ENCODE measurements around the gene RAB11A. TPM values are rescaled to one million over a fixed set of nuclear protein-coding genes. Genes with fewer than 3 reads are reported as not detected.

The RAB11A gene
- total RNA-seq, 1 experiment from 2014 or later: 245 TPM

DNA sequence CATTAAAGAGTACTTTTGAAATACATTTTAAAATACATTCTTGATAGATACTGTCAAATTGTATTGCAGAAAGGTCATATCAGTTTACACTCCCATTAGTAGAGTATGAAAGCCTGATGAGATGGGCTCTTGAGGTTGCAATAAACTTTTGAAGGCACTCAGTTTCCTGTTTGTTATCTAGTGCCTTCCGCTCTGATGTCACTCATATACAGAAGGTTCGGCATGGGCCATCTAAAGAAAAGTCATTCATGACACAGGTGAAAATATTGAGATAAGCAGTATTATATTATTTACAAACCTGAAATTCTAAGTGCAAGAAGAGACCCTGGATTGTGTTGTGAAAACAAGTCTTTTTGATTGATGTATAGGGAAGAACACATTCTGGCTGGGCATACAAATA is 40.7 kb upstream of the RAB11A start (continued):
- TF ChIP-seq, protein P1, sequence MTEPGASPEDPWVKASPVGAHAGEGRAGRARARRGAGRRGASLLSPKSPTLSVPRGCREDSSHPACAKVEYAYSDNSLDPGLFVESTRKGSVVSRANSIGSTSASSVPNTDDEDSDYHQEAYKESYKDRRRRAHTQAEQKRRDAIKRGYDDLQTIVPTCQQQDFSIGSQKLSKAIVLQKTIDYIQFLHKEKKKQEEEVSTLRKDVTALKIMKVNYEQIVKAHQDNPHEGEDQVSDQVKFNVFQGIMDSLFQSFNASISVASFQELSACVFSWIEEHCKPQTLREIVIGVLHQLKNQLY (CRISPR knock-in tag; IDR thresholded peaks at IDR 0.05): no peak
- TF ChIP-seq, protein P2, sequence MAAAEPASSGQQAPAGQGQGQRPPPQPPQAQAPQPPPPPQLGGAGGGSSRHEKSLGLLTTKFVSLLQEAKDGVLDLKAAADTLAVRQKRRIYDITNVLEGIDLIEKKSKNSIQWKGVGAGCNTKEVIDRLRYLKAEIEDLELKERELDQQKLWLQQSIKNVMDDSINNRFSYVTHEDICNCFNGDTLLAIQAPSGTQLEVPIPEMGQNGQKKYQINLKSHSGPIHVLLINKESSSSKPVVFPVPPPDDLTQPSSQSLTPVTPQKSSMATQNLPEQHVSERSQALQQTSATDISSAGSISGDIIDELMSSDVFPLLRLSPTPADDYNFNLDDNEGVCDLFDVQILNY (CRISPR knock-in tag; IDR thresholded peaks at IDR 0.05): no peak
- TF ChIP-seq, protein P3, sequence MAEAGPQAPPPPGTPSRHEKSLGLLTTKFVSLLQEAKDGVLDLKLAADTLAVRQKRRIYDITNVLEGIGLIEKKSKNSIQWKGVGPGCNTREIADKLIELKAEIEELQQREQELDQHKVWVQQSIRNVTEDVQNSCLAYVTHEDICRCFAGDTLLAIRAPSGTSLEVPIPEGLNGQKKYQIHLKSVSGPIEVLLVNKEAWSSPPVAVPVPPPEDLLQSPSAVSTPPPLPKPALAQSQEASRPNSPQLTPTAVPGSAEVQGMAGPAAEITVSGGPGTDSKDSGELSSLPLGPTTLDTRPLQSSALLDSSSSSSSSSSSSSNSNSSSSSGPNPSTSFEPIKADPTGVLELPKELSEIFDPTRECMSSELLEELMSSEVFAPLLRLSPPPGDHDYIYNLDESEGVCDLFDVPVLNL (CRISPR knock-in tag; IDR thresholded peaks at IDR 0.05; ENCODE audit: borderline replicate concordance, low read depth): no peak

DNA sequence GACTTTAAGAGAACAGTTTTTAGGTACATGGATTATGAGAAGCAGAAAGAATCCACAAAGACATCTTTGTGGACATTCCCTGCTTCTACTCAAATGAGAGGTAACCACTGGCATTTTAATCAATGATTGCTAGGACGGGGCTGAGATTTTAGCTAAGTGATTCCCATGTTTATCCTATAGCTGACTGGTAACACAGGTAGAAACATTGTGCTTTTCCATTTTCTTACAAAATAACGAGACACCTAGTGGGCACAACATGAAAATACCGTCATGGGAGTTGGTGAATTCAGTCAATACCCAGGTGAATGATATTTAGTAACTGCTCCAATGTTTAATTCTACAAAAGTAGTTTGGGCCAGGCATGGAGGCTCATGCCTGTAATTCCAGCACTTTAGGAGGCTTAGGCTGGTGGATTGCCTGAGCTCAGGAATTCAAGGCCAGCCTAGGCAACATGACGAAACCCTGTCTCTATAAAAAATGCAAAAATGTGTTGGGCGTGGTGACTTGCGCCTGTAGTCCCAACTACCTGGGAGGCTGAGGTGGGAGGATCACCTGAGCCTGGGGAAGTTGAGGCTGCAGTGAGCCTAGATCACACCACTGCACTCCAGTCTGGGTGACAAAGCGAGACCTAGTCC is 40.0 kb upstream of the RAB11A start:
- POLR2A ChIA-PET: no interaction called here
- Mint-ChIP-seq H3K9me3 (no peaks in the 10 kb centered on the region; the same call in 1 of the 2 replicates), H3K4me1 (peaks cover 58% of the 10 kb centered on the region), H3K27me3 (ENCODE audit: low read depth) (no peaks in the 10 kb centered on the region), H3K4me3 (no peak overlapping the region), H3K36me3 (no peaks in the 10 kb centered on the region), H3K27ac (peak overlapping the region; percentile 6; the same call in 1 of the 2 replicates)
- CTCF ChIA-PET: interaction anchor here (0.8 to 1.9 kb wide), 4 partner anchors 28 to 233 kb away, joined by 3 to 8 read pairs (median 4); no protein-coding TSS in a partner anchor
- TF ChIP-seq, protein P4, sequence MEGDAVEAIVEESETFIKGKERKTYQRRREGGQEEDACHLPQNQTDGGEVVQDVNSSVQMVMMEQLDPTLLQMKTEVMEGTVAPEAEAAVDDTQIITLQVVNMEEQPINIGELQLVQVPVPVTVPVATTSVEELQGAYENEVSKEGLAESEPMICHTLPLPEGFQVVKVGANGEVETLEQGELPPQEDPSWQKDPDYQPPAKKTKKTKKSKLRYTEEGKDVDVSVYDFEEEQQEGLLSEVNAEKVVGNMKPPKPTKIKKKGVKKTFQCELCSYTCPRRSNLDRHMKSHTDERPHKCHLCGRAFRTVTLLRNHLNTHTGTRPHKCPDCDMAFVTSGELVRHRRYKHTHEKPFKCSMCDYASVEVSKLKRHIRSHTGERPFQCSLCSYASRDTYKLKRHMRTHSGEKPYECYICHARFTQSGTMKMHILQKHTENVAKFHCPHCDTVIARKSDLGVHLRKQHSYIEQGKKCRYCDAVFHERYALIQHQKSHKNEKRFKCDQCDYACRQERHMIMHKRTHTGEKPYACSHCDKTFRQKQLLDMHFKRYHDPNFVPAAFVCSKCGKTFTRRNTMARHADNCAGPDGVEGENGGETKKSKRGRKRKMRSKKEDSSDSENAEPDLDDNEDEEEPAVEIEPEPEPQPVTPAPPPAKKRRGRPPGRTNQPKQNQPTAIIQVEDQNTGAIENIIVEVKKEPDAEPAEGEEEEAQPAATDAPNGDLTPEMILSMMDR (IDR thresholded peaks at IDR 0.05): peak; percentile 12; the same call in 1 of the 2 replicates
- TF ChIP-seq SMAD3 (CRISPR knock-in tag; IDR thresholded peaks at IDR 0.05; ENCODE audit: borderline replicate concordance) (no peak), ZNF138 (CRISPR knock-in tag; conservative IDR thresholded peaks at IDR 0.05) (no peak)
- no peak for ATAC-seq
- no peak for DNase-seq (ENCODE audit: low spot score)

DNA sequence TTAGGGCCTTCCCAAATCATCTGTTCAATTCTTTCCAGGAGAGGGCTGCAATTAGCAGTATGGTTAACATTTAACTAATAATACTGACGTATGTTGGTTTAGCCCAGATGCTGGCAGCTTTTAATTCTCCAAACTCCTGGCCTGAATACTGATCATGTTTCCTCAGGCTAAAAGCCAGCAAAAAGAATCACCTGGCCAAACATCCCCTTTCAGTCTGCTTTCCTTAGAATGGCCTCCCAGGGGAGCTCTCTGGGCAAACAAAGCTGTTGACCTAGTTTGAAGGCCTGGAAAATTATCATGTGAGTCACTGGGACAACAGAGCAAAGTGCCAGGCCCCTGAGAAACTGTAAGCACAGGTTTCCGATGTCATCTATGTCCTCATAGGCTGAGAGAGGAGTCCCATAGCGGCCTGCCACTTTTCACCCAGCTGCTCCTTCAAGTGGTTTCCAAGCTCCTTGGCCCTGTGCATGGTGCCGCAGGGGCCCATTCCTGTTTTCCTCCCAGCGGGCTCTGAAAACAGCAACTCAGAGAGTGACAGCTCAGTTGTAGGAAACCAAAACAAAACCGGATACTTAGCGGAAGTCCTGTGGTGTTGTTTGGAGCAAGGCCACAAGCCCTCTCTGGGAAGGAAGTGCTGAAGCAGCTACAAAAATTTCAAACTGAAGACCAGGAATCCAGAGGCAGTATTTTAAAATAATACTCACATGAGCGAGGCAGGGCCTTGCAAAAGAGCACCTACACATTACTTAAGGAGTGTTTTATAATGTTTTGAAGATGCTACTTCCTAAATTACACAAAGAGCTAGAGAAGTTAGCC is 36.5 kb upstream of the RAB11A start:
- DNase-seq (ENCODE audit: low spot score) (peak; percentile 71), ATAC-seq (peak; percentile 90)
- POLR2A ChIA-PET: interaction anchor here (0.6 to 2.4 kb wide), 6 partner anchors 9 to 222 kb away, joined by 3 to 15 read pairs (median 5); partner anchors contain the start of genes DENND4A, INTS14 and RAB11A
- peaks cover 63% of the 10 kb centered on the region for H3K4me1 Mint-ChIP-seq
- TF ChIP-seq GABPB1 (CRISPR knock-in tag; IDR thresholded peaks at IDR 0.05) (peak; percentile 62; the same call in 1 of the 2 replicates), ZNF121 (CRISPR knock-in tag; IDR thresholded peaks at IDR 0.05) (peak; percentile 62), CREM (CRISPR knock-in tag; IDR thresholded peaks at IDR 0.05) (0 out of 2 replicates have a peak, but pooled peaks have one; percentile 18), ETV6 (CRISPR knock-in tag; IDR thresholded peaks at IDR 0.05) (no peak), ZNF423 (CRISPR knock-in tag; IDR thresholded peaks at IDR 0.05) (peak; percentile 32; the same call in 1 of the 2 replicates)
- TF ChIP-seq, protein P5, sequence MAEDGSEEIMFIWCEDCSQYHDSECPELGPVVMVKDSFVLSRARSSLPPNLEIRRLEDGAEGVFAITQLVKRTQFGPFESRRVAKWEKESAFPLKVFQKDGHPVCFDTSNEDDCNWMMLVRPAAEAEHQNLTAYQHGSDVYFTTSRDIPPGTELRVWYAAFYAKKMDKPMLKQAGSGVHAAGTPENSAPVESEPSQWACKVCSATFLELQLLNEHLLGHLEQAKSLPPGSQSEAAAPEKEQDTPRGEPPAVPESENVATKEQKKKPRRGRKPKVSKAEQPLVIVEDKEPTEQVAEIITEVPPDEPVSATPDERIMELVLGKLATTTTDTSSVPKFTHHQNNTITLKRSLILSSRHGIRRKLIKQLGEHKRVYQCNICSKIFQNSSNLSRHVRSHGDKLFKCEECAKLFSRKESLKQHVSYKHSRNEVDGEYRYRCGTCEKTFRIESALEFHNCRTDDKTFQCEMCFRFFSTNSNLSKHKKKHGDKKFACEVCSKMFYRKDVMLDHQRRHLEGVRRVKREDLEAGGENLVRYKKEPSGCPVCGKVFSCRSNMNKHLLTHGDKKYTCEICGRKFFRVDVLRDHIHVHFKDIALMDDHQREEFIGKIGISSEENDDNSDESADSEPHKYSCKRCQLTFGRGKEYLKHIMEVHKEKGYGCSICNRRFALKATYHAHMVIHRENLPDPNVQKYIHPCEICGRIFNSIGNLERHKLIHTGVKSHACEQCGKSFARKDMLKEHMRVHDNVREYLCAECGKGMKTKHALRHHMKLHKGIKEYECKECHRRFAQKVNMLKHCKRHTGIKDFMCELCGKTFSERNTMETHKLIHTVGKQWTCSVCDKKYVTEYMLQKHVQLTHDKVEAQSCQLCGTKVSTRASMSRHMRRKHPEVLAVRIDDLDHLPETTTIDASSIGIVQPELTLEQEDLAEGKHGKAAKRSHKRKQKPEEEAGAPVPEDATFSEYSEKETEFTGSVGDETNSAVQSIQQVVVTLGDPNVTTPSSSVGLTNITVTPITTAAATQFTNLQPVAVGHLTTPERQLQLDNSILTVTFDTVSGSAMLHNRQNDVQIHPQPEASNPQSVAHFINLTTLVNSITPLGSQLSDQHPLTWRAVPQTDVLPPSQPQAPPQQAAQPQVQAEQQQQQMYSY (CRISPR knock-in tag; IDR thresholded peaks at IDR 0.05): no peak
- TF ChIP-seq, protein P6, sequence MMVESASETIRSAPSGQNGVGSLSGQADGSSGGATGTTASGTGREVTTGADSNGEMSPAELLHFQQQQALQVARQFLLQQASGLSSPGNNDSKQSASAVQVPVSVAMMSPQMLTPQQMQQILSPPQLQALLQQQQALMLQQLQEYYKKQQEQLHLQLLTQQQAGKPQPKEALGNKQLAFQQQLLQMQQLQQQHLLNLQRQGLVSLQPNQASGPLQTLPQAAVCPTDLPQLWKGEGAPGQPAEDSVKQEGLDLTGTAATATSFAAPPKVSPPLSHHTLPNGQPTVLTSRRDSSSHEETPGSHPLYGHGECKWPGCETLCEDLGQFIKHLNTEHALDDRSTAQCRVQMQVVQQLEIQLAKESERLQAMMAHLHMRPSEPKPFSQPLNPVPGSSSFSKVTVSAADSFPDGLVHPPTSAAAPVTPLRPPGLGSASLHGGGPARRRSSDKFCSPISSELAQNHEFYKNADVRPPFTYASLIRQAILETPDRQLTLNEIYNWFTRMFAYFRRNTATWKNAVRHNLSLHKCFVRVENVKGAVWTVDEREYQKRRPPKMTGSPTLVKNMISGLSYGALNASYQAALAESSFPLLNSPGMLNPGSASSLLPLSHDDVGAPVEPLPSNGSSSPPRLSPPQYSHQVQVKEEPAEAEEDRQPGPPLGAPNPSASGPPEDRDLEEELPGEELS (CRISPR knock-in tag; IDR thresholded peaks at IDR 0.05): peak; percentile 20; the same call in 1 of the 2 replicates
- H3K27ac Mint-ChIP-seq: peak overlapping the region; percentile 99
- no peaks in the 10 kb centered on the region for H3K9me3 Mint-ChIP-seq
- peak overlapping the region; percentile 54 for H3K4me3 Mint-ChIP-seq
- H3K27me3 Mint-ChIP-seq (ENCODE audit: low read depth): no peaks in the 10 kb centered on the region
- CTCF ChIA-PET: interaction anchor here (0.6 to 4.1 kb wide), 17 partner anchors 9 to 319 kb away, joined by 3 to 32 read pairs (median 5); partner anchors contain the start of genes INTS14 and RAB11A
- no peaks in the 10 kb centered on the region for H3K36me3 Mint-ChIP-seq

Data from WTC11 (cell line).